Tibial nerve (tissue), 4 donors: ENCODE results near the gene TBC1D1. TPM values are rescaled to one million over a fixed set of nuclear protein-coding genes. Genes with fewer than 3 reads are reported as not detected.

Source experiments
- DNase-seq, 2 donors: peaks; one replicate each; pipeline ENCODE4 v3.0.0-alpha.2; 2019; ENCODE audit warnings: low spot score in 2 of 2
- H3K27ac ChIP-seq, 4 donors: fragments of 200-600 bp; sonication (generic) in 3 of 4; one replicate each; pipeline ENCODE4 v1.5.1; 2017 to 2019; ENCODE audit warnings: mild to moderate bottlenecking in 1 of 4
- H3K27me3 ChIP-seq, 2 donors: fragments of 200-600 bp; sonication (generic) in 1 of 2; one replicate each; pipeline versions ENCODE4 v1.5.1 to v1.6.0; 2017 to 2019
- H3K36me3 ChIP-seq, 3 donors: fragments of 200-600 bp; sonication (generic); one replicate each; pipeline ENCODE4 v1.5.1; 2018 to 2019
- H3K4me1 ChIP-seq, 4 donors: fragments of 200-600 bp; sonication (generic) in 3 of 4; one replicate each; pipeline ENCODE4 v1.5.1; 2017 to 2019
- H3K4me3 ChIP-seq, 4 donors: fragments of 200-600 bp; sonication (generic) in 3 of 4; one replicate each; pipeline ENCODE4 v1.5.1; 2017 to 2019; ENCODE audit warnings: mild to moderate bottlenecking in 1 of 4, moderate library complexity in 1 of 4
- H3K9me3 ChIP-seq, 4 donors: fragments of 200-600 bp; sonication (generic) in 3 of 4; one replicate each; pipeline ENCODE4 v1.5.1; 2017 to 2019
- EP300 ChIP-seq, 2 donors: sonication (generic); formaldehyde crosslinking; IDR thresholded peaks; one replicate each; pipeline ENCODE4 v1.6.1; 2017; ENCODE audit warnings: antibody characterized with exemption in 2 of 2, mild to moderate bottlenecking in 1 of 2
- POLR2A ChIP-seq, 2 donors: fragments of 450-650 bp; IDR thresholded peaks; one replicate each; pipeline ENCODE4 v1.6.1; 2017; ENCODE audit warnings: antibody characterized with exemption in 2 of 2, mild to moderate bottlenecking in 2 of 2, moderate library complexity in 2 of 2
- WGBS, 2 donors: methylation state at CpG; one replicate each; pipeline ENCODE4 v1.1.5; 2018; 5-methylcytosine and 5-hydroxymethylcytosine counted together
- total RNA-seq, 4 donors: library from RNA; depleted of rRNA; stranded (reverse); fragments of >200 nt; gene quantifications; one replicate each; pipeline ENCODE4 v1.1.0, GENCODE V29; 2016
- TF ChIP-seq, protein P1 (sequence below), 5 experiments: fragments of 200-600 bp in 3 of 5; fragments of 450-650 bp in 2 of 5; sonication (generic) in 3 of 5; IDR thresholded peaks; one replicate each; pipeline ENCODE4 v1.5.1; 2016 to 2019; ENCODE audit warnings: antibody characterized with exemption in 5 of 5, mild to moderate bottlenecking in 3 of 5, moderate library complexity in 2 of 5

TBC1D1 gene
- total RNA-seq, 4 donors from 2014 or later = 41.6 to 97.8 (median 62.5) TPM

DNA sequence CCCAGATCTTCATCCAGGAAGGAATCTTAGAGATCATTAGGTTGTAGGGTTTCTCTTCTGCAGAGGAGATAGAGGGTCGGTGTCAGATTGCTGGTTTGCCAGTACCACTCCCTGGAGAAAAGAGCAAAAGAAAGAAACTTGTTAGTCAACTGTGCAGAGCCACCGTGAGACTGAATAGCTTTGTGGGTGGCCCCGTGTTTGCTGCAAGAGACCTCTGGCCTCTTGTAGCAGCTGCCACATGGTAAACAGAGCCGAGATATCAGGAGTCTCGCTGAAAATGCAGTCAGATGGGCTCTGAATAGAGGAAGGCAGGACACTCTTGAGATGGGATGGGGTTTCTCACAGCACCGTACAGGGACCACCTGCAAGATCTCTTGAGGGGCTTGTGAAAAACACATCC is 219.0 kb downstream of the TBC1D1 start:
- WGBS, 2 donors = 35 to 45% methylated on average over 6 of the region's 6 CpGs
- no peaks in the 10 kb centered on the region for H3K27me3 ChIP-seq
- H3K36me3 ChIP-seq = peaks cover 0 to 24% (median 0%) of the 10 kb centered on the region in 3 donors
- no peak for DNase-seq
- H3K4me3 ChIP-seq = no peak overlapping the region
- peaks cover 0 to 48% (median 0%) of the 10 kb centered on the region in 4 donors for H3K4me1 ChIP-seq
- no peak overlapping the region for H3K27ac ChIP-seq
- TF ChIP-seq, protein P1, sequence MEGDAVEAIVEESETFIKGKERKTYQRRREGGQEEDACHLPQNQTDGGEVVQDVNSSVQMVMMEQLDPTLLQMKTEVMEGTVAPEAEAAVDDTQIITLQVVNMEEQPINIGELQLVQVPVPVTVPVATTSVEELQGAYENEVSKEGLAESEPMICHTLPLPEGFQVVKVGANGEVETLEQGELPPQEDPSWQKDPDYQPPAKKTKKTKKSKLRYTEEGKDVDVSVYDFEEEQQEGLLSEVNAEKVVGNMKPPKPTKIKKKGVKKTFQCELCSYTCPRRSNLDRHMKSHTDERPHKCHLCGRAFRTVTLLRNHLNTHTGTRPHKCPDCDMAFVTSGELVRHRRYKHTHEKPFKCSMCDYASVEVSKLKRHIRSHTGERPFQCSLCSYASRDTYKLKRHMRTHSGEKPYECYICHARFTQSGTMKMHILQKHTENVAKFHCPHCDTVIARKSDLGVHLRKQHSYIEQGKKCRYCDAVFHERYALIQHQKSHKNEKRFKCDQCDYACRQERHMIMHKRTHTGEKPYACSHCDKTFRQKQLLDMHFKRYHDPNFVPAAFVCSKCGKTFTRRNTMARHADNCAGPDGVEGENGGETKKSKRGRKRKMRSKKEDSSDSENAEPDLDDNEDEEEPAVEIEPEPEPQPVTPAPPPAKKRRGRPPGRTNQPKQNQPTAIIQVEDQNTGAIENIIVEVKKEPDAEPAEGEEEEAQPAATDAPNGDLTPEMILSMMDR (IDR thresholded peaks at IDR 0.05) = no peak
- H3K9me3 ChIP-seq = no peaks in the 10 kb centered on the region

DNA sequence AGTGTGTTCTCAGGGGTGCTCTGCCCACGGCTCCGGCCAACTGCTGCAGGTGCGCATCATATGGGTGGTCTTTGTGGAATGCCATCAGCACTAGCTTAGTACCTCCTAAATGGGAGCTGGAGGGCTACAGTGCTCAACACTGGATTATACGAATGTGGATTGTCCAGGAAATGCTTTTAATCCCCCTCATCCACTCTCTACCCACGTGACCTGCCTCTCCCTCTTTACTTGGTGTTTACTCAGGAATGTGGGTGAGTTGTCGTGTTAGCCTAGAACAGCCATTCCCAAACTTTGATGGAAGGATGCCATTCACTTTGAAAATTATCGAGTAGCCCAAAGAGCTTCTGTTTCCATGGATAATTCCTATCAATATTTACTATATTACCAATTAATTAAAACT is 220.1 kb downstream of the TBC1D1 start:
- no peak overlapping the region for H3K27ac ChIP-seq
- no peak overlapping the region for H3K4me3 ChIP-seq
- H3K4me1 ChIP-seq = peaks cover 0 to 53% (median 0%) of the 10 kb centered on the region in 4 donors
- H3K36me3 ChIP-seq = peaks cover 0 to 19% (median 0%) of the 10 kb centered on the region in 3 donors
- TF ChIP-seq, protein P1 (IDR thresholded peaks at IDR 0.05) = no peak
- TF ChIP-seq EP300 (IDR thresholded peaks at IDR 0.05) (no peak), POLR2A (IDR thresholded peaks at IDR 0.05) (no peak)
- H3K27me3 ChIP-seq = no peaks in the 10 kb centered on the region
- H3K9me3 ChIP-seq = no peaks in the 10 kb centered on the region
- DNase-seq = no peak
- WGBS, 2 donors = 85 to 90% methylated on average over 7 of the region's 7 CpGs

- Histone ChIP-seq H3K9me3 (no peaks in the 10 kb centered on the region), H3K27ac (no peak overlapping the region), H3K4me3 (no peak overlapping the region), H3K27me3 (no peaks in the 10 kb centered on the region), H3K36me3 (peaks cover 0 to 17% (median 0%) of the 10 kb centered on the region in 3 donors), H3K4me1 (peaks cover 0 to 47% (median 0%) of the 10 kb centered on the region in 4 donors)
- TF ChIP-seq EP300 (IDR thresholded peaks at IDR 0.05) (no peak), POLR2A (IDR thresholded peaks at IDR 0.05) (no peak)
- TF ChIP-seq, protein P1 (IDR thresholded peaks at IDR 0.05) = no peak
- DNase-seq = no peak
- 66 to 77% methylated on average over 4 of the region's 4 CpGs for WGBS, 2 donors
Observed at GRCh38 chr4:38111717-38112116, 220.8 kb downstream of the TBC1D1 start.

DNA sequence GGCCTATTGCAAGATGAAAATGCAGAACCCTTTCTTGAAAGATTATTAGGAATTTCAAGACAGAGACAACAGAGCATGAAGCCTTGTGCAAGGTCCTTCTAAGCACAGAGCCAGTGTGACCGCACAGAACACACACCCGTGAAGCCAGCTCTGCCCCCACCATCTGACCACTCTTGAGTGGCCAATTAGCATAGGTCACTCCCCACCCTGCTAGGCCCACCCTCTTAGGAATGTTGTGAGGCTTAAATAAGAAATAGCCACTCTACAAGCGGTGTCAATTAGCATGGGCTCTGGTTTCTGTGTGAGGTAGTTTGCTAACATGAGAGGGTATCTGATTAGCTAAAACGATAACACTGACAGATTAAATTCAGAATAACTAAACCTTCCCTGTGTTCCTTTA is 222.2 kb downstream of the TBC1D1 start:
- DNase-seq = no peak
- TF ChIP-seq POLR2A (IDR thresholded peaks at IDR 0.05) = no peak
- no peak for TF ChIP-seq EP300 (IDR thresholded peaks at IDR 0.05)
- TF ChIP-seq, protein P1 (IDR thresholded peaks at IDR 0.05) = no peak
- Histone ChIP-seq H3K4me3 (no peak overlapping the region), H3K27me3 (no peaks in the 10 kb centered on the region), H3K4me1 (peaks cover 0 to 42% (median 0%) of the 10 kb centered on the region in 4 donors), H3K9me3 (no peaks in the 10 kb centered on the region), H3K36me3 (peaks cover 0 to 11% (median 0%) of the 10 kb centered on the region in 3 donors), H3K27ac (no peak overlapping the region)
- 79 to 82% methylated on average over 4 of the region's 4 CpGs for WGBS, 2 donors

- 93 to 99% methylated on average over 2 of the region's 2 CpGs for WGBS, 2 donors
- Histone ChIP-seq H3K4me1 (peaks cover 0 to 42% (median 0%) of the 10 kb centered on the region in 4 donors), H3K27ac (no peak overlapping the region), H3K4me3 (no peak overlapping the region), H3K9me3 (no peaks in the 10 kb centered on the region), H3K36me3 (peaks cover 0 to 9% (median 0%) of the 10 kb centered on the region in 3 donors), H3K27me3 (no peaks in the 10 kb centered on the region)
- TF ChIP-seq, protein P1 (IDR thresholded peaks at IDR 0.05) = no peak
- TF ChIP-seq EP300 (IDR thresholded peaks at IDR 0.05) = no peak
- no peak for TF ChIP-seq POLR2A (IDR thresholded peaks at IDR 0.05)
- no peak for DNase-seq
Observed at GRCh38 chr4:38113551-38113950, 222.7 kb downstream of the TBC1D1 start.
